Fibroblast of skin of right quadriceps (primary cell): ENCODE data around the gene RASL11B.
"Not testable (repeated sequence)": the region's sequence is repeated elsewhere in the genome, so short reads cannot be mapped to it uniquely, and the experiment has no call there.

ENCODE experiments used
- DNase-seq: peaks from one replicate; pipeline ENCODE4 v3.0.0-alpha.2; 2013

Gene RASL11B, protein sequence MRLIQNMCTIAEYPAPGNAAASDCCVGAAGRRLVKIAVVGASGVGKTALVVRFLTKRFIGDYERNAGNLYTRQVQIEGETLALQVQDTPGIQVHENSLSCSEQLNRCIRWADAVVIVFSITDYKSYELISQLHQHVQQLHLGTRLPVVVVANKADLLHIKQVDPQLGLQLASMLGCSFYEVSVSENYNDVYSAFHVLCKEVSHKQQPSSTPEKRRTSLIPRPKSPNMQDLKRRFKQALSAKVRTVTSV

DNA sequence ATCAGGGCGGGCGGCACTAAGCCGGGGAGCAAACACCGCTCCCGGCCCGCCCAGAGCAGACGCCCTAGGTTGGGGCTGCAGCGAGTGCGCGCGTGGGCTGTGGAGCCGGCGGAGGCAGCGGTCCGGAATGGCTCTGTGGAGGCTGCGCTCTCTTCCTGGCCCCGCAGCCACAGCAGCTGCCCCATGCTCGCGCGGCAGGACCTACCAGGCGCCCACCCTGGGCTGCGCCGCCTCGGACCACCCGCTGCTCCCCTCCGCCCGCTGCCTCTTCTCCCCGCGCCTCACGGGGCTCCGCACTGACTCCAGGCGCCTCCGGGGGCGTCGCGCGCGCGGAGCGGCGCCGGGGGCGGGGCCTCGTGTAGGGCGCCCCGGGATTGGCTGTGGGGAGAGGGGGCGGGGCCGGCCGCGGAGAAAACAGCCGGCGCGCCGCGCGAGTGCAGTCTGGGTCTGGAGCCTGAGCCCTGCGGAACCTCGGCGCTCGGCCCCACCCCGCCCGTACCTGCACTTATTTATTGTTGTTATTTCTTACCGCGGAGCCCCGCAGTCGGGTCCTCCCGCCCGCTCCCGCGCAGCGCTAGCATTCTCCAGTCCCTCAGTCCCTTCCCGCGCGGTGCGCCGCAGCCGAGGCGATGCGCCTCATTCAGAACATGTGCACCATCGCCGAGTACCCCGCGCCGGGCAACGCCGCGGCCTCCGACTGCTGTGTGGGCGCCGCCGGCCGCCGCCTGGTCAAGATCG, at the start of gene RASL11B:
Gene RASL11B (plus strand): TSS at position 439 of the 738 bp plus-strand sequence. CDS start 191 bp downstream, at position 630.
- DNase-seq = peak; percentile 74

DNA sequence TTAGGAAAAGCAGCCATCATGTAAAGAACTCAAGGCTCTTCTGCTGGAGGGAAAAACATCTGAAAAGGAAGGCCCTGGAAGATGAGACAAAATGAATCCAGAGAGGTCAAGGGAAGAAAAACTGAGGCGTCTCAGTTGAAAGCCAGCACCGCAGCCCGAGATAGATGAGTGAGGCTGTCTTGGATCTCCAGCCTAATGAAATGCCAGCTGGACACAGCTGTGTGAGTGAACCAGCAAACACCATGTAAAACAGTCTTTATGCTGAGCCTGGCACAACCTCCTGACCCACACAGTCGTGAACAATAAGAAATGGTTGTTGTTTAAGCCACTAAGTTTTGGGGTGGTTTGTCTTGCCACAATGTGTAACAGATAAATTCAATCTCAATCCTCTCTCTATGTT, 48.6 kb upstream of the RASL11B start:
- no peak for DNase-seq

DNA sequence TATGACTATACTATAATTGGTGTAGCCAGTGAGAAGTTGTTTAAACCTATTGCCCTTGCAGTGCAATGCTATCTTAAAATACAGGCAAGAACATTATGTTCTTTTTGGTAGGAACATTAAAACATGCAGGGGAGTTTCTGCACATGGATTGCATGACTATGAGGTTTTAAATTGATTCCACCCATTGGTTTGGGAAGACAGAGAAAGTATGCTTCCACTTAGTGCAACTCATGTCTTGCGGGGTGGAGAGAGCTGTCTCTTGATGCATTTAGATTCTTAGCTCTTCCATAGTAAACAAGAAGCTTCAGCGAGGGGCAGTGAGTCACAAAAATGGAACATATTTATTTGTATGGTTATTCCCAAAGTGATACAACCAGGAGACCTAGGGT, 39.5 kb upstream of the RASL11B start:
- DNase-seq = peak; percentile 73

DNA sequence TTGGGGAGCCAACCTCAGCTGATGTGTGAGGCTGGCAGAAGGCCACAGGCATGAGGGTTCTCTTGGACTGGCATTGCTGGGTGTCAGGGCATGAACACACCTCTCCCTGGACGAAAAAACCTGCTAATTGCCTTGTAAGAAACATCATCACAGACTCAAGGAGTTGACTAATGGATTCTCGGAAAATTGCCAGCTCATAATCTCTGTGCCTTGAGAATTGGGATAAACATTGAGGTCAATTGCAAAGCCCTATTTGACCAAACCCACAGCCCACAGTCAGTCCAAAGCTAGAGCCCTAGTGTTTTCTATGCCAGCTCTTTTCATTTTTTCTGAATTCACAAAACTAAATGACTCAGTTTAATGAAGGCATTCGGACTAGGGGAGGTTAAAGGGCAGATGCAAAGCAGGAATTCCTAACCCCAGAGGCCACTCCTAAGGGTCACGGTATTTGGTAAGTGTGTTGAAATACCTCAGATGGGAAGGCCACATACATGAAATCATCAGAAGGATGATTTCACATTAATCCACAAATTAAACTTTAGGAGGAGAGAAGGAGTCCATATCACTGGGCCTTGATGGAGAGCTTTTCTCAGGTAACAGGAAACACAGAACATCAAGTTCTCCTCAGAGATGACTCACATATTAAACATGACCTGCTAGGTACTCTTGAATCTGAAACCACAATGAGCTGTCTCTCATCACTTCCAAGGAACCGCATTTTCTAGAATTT, 39.0 kb upstream of the RASL11B start:
- DNase-seq = peak; percentile 70

DNA sequence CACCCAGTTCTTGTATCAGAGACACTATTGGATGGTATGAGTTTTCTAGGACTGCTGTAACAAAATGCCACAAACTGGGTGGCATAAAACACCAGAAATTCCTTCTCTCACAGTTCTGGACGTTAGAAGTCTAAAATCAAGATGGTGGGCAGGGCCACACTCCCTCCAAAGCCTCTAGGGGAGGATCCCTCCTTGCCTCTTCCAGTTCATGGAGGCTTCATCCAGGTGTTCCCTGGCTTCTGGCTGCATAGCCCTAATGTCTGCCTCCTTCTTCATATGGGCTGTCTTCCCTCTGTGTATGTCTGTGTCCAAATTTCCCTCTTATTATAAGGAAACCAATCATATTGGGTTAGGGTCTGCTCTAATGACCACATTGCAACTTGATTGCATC, 38.4 kb upstream of the RASL11B start:
- DNase-seq = no peak

DNA sequence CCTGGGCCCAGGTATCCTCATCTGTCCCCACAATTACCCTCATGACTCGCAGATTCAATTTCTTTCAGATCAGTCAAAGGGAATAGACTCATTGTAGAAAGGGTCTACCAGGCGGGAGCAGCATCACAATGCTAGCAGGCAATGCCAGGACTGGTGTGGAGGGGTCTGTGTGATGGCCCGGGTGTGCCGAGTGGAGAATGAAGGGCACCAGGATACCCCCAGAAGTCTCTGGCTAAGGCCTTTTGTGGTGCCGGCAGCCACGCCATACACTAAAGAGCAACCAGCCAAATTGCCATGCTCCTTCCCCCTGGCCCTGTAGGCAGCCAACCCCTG, 37.9 kb upstream of the RASL11B start:
- no peak for DNase-seq

DNA sequence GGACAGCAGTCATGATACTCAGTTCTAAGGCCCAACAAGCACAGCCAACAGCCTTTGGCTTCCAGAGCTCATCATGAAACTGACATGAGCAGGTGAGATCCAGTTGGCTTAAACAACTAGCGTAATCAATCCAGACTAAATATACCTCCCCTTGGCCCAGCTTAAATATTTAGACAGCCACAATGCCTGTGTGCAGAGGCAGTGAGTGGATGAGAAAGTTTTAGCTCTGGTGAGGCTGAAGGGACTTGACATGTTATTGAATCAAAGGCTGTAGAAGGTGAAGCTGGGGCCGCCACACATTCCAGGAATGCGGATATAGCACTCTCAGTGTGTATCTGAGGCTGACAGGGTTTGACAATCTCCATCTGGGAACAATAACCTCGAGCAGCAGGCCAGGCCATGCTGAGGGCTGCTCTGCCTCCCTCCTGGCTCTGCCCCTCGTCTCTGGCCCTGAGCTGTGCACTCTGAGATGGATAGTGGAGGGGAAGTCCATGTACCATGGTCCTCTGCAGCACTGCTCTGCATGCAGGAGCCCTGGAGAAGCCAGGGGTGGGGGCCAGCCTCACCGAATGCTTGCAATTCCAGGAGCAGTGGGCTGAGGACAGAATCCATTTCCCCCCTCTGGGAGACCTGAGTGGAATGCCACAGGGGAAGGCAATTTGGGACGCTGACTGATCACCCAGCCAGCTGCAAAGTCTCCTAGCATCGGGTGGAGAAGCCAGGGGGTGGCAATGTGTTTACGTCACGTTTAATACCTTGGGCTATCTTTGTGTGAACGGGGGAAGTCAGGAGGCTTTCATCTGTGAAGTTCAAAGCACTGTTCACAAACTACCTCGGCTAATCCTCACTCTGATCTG, 37.3 kb upstream of the RASL11B start:
- DNase-seq = peak; percentile 74

DNA sequence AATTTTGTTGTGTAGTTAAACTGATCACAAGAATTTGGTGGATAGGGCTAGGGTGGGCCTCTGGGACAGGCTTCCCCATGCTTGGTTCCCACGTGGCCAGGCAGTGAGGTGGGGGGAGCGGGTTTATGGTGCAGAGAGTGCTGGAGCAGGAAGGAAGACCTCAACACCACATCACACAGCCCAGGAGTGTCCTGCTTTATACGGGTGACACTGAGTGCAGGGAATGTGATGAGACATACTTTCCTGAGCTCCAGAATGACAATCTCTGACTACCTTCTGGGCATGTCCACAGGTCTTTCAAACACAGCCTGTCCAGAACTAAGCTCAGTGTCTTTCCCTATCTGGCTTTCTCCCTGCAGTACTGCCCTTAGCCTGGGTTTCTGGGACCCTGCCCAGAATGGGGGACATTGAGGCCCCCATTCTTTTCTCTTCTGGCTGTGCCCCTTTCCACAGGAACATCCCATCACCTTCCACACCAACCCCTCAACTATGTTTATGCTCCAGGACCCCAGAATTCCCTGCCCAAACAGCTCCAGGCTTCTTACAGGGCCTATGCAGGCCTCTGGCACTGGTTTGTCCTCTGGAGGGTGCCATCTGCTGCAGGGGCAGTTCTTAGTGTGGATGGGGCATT, 36.5 kb upstream of the RASL11B start:
- no peak for DNase-seq

DNA sequence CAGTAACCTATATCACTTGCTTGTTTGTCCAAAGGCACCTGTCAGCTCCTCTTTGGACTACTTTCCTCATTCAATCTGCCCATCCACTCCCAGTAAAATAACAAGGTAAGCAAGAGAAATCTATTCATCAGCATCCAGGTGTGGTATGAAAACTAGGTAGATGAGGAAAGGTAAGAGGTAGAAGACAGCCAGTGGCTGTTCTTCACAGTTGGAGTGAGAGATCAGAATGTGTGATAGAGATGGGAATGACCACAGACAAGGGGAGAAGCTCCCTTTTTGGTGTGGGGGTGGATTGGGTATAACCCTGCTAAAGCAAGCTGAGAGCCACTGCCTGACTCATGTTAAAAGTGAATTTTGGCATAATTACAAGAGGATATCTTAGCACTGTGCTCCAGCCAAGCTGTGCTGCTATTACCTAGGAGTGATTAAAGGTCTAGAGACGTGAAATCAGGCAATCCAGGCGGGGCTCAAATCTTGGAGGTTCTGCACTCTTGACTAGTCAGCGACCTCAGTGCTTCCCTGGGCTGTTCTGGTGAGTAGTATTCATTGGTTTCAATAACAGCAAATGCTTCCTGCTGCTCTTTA, 28.1 kb upstream of the RASL11B start:
- no peak for DNase-seq

DNA sequence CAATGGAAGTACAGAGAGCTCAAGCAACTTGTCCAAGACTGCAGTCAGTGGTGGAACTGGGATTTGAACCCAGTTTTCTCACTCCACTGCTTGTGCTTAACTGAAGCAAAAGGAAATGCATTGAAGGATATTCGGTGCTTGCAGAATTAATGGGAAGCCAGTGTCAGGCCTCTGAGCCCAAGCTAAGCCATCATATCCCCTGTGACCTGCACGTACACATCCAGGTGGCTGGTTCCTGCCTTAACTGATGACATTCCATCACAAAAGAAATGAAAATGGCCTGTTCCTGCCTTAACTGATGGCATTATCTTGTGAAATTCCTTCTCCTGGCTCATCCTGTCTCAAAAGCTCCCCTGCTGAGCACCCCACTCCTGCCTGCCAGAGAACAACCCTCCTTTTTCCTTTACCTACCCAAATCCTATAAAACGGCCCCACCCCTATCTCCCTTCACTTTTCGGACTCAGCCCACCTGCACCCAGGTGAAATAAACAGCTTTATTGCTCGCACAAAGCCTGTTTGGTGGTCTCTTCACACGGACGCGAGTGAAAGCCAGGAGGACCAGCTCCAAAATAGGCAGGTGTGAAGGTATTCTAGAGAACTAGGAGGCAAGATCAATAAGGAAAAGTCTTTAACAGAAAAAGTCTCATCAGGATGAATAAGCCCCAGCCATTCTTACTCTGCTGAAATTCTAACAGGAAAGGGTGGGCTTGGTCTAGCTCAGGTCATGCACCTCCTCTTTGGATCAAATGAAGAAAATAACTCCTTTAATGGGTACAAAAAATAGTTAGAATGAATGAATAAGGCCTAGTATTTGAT, 27.3 kb upstream of the RASL11B start:
- not testable (repeated sequence) for DNase-seq

DNA sequence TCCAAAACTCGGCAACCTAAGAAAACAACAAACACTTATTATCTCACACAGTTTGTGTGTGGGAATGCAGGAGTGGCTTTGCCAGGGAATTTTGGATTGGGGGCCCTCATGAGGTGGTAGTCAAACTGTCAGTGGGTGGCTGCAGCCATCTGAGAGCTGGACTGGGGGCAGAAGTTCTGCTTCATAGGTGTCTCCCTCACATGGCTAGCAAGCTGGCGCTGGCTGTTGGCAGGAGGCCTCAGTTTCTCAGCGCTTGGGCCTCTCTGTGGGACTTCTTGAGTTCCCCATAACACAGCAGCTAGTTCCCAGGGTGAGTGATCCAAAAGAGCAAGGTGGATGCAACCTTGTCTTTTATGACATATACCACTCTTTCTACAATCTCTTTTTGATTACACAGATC, 26.0 kb upstream of the RASL11B start:
- no peak for DNase-seq

DNA sequence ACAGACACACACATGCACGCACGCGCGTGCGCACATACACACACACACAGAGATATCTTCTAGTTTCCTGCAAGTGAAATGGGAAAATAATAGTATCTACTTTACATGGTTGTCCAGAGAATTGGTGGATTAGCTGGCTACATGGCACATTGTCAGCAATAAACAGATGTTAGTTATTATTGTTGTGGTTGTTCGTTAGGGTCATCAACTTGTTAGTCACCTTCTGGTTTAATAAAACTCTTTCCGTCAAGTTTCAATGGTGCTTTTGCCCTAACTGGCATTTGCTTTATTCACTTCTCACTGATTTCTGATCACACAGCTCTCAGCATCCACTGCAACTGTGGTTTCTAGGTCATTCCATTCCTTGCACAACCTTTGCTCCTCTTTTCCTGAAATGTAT, 25.4 kb upstream of the RASL11B start:
- peak; percentile 61 for DNase-seq

DNA sequence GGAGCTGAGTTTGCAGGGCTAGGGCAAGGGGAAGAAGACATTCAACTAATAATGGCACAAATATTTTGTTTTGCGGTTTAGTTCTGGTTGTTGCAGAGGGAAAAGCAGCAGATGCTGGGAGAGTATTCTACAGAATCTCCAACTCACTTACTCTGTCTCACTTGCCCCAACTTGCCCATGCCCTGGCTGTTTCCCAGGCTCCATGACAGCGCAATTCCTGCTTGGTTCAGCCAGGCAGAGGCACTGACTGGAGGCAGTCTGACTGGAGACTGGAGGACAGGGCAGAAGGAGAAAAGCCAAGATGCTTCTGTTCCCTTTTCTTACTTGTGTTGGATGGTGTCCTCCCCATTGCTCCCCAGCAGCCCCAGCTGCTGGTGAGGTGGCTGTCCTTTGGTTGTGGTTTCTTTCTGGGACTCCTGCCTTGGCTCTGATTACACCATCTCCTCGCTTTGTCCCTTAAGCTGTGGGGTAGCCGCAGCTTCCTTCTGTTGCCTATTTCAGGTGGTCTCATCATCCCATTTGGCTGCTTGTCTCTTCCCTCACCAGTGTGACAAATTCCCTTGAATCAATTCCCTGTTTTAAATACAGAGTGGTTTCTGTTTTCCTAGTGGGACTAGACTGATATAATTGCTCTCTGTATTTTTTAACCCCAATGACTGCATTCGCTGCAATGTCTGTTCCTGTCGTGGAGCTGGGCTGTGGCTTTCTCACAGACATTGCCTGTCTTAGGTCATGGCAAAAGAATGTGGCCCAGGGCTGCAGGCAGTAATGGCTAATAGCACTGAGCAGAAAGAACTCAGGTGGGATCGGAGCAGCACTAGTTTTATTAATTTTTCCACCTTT, 24.2 kb upstream of the RASL11B start:
- peak; percentile 80 for DNase-seq

DNA sequence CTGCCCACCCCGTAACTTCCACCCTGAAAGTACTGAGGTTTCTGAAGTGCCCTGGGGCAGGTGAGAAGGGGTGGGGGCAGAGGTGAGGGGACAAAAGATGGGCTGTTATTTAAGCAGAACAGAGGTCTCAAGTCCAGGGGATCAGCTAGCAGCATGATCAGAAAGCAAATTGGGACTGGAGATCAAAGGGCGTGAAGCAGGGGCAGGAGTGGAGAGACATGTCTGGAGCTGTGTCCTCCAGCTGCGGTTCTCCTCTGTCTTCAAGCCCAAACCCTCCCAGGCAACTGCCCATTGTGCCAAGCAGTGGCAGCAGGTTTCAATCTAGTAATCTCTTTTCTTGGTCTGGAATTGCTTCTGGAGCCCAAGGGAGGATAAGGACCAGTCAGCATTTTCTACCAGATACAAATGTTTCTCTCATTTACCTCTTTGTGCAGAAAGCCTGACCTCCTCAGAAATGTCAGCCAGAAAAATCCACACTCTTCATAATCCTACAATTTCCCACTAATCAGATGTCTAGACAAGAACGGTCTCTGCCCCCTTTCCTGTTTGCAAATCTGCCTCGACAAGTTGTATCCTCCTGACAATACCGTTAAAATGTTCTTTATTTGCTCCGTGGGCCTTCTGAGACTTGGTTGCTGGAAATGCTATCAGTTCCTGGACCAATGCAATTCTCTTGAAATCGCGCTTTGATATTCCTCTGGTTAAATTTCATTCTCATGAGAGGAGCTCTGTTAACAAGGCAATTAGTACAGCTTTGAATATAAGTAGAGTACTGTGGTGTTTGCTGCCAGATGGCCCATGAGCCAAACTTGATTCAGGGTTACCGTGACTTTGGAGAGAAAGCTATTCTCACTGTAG, 23.2 kb upstream of the RASL11B start:
- no peak for DNase-seq

DNA sequence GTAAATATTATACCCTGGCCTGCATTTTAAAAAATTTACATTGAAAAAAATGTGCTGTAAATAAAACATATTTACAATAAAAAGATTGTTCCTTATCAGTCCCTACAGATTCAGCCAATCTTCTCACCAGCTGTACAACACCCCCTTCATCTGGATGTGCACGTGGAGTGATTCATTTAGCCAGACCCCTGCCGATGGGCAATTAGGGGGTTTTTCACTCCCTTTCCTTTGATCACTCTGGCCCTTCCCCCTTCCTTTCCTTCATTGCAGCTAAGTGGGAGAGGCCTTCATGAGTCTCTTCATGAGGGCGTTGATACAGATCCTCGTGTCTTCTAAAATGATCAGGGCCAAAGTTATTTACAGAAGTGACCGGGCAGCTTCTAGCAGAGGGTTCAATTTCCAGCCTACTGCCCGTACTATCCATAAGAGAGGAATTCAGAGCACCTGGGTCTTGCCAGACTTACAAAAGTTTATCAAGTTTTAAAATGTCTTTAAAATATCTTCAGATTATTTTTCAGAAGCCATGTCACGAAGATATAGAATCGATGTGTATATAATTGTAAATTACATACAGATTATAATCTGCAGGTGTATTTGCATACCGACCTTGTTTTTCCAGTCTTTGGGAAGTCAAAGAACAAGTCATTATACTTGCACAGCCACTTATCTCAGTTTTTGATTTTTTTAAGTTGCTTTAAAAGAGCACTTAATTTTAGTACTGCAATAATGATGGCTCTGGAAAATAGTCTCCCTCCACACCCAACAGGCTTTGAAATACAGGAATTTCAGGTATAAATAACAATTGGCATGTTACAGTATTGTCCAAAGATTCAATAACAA, 21.4 kb upstream of the RASL11B start:
- DNase-seq = no peak

DNA sequence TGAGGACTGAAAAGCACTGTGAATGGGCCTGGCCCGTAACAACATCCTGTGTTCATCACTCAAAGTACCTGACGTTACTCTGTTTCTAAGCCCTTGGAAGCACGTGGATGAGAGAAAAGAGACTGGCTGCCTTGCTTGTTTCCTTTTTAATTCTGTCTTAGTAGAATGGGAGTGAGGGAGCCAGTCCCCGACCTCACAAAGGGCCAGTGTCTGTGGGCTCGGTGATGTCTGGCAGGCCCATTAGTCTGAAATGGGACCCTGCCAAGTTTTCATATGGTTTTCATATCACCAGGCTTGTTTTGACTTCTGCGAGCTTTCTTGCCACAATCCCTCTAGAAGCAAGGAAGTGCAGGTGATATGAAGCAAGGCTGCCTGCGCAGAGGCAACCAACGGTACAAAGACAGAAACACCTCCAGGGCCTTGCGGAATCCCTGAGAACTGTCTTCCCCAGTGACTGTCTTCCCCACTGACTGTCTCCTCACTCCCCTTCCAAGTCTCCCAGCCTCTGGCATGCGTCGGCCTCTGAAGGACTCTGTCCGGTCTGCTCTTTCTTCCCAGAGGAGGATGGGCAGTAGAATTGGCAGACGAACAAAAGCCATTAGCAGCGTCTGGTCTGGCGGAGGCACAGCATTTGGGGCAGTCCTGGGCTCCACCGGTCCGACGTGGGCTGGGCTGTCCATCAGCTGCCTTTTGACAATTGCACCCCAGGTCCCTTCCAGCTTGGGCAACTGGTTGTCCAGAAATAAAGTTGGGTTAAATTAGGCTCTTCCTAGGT, 20.2 kb upstream of the RASL11B start:
- DNase-seq = no peak

DNA sequence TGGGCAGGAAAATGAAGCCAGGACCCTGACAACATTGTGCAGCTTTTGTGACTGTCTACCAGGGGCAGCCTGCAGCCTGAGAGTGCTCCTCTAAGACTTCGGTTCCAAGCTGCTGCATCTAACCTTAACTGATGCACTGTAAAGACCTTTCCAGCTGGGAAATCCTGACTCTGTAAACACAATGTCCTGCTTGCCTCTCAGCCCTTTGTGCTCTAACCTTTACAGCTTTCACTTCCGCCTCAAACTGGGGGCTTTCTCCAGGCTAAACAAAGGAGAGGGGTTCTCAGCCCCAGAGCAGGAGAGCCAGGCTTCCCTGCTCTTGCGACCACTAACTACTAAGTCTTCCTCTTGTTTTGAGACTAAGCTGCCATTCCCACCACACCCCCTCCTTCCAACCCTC, 19.3 kb upstream of the RASL11B start:
- DNase-seq = no peak

DNA sequence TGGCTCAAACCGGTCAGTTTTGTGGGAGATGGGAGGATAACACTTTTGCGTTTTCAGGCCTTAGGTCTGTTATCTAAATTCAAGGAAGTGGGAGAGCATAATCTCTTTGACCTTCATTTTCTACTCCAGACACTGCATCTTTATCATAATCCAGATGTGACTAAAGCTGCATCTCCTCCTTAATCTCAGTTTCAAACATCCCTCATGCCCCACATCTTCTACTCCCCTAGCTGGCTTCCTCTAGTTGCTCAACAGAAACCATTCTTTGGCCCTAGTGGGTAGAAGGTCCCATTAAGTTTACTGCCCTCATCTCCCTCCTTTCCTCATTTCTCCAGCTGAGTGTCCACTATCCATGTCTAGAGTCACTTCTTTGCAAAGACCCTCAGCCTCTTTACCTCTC, 18.8 kb upstream of the RASL11B start:
- DNase-seq = no peak
